Measurements from ENCODE around the gene TENM3.
"Not testable (repeated sequence)": the region's sequence is repeated elsewhere in the genome, so short reads cannot be mapped to it uniquely, and the experiment has no call there.

The TENM3 gene

DNA sequence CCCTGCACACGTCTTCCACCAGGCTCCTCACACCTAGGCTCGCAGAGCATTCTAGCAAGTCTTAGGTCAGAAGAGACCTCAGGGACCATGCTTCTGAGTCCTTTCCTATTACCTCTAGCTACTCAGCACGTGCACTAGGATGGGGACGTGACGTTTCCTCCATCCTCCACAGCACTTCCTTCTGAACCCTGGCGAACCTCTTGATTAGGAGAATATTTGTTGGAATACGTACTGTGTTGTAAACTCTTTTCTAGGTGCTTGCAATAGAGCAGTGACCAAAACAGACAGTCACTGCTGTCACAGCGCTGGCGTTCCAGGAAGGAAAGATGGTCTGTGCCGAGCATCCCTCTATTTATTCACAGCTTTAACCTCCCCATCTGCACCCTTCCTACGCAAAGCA, 12.9 kb upstream of the TENM3 start:
- DNase-seq (ENCODE audit: low read depth) = no peak
- H3K4me3 ChIP-seq (ENCODE audit: low read depth, low read length) = no peak overlapping the region
- TF ChIP-seq, protein P1, sequence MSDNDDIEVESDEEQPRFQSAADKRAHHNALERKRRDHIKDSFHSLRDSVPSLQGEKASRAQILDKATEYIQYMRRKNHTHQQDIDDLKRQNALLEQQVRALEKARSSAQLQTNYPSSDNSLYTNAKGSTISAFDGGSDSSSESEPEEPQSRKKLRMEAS (IDR thresholded peaks at IDR 0.05; ENCODE audit: low read depth, low read length) = no peak

DNA sequence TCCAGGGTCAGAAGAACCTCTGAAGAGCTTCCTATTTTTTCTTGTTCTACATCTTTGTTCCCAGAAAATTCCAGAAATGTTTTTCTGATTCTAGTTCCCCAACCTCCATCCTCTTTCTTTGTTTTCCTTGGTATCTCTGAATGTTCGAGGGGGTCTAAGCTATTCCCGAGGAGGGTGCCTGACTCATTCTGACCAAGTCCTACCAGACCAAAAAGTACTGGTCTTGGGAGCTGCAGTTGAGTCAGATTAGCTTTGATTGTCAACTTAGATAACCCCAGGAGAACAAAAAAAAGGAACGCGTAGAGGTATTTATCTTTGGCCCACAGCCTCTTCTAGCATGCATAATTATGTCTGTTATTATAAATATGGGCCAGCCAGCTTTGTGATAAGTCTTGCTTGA, 12.1 kb upstream of the TENM3 start:
- TF ChIP-seq, protein P1 (IDR thresholded peaks at IDR 0.05; ENCODE audit: low read depth, low read length) = no peak
- TF ChIP-seq MYC (IDR thresholded peaks at IDR 0.05; ENCODE audit: low read depth, low read length) (no peak), CTCF (IDR thresholded peaks at IDR 0.05; ENCODE audit: low read depth, low read length) (no peak), POLR2A (IDR thresholded peaks at IDR 0.05; ENCODE audit: extremely low read depth, insufficient read length) (no peak)
- no peak overlapping the region for H3K4me3 ChIP-seq (ENCODE audit: low read depth, low read length)
- no peak for DNase-seq (ENCODE audit: low read depth)

DNA sequence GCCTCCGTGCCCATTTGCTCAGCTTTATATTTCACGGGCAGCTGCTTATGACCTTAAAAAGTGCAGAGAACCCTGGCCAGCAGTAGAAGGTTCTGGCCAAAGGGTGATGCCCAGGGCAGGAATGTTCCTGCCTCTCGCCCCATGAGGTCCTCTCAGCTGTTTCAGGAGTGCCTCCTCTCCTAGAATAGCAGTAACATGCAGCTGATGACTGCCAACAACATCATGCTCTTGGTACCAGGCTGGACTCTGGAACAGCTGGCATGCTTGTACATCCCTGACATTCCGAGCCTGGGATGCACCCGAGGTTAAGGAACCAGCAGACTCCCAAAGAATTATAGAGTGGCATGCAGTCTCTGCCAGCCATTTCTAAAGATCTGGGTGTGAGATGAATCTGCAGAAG, 11.7 kb upstream of the TENM3 start:
- TF ChIP-seq MYC (IDR thresholded peaks at IDR 0.05; ENCODE audit: low read depth, low read length) (no peak), CTCF (IDR thresholded peaks at IDR 0.05; ENCODE audit: low read depth, low read length) (no peak), POLR2A (IDR thresholded peaks at IDR 0.05; ENCODE audit: extremely low read depth, insufficient read length) (no peak)
- TF ChIP-seq, protein P1 (IDR thresholded peaks at IDR 0.05; ENCODE audit: low read depth, low read length) = no peak
- H3K4me3 ChIP-seq (ENCODE audit: low read depth, low read length) = no peak overlapping the region
- no peak for DNase-seq (ENCODE audit: low read depth)

- TF ChIP-seq, protein P1 (IDR thresholded peaks at IDR 0.05; ENCODE audit: low read depth, low read length) = no peak
- TF ChIP-seq MYC (IDR thresholded peaks at IDR 0.05; ENCODE audit: low read depth, low read length) (no peak), CTCF (IDR thresholded peaks at IDR 0.05; ENCODE audit: low read depth, low read length) (no peak), POLR2A (IDR thresholded peaks at IDR 0.05; ENCODE audit: extremely low read depth, insufficient read length) (no peak)
- DNase-seq (ENCODE audit: low read depth) = no peak
Measured at GRCh38 chr4:182233310-182234090, 9.7 kb upstream of the TENM3 start.

GRCh38 chr4:182235021-182235795, 8.0 kb upstream of the TENM3 start:
- TF ChIP-seq POLR2A (IDR thresholded peaks at IDR 0.05; ENCODE audit: extremely low read depth, insufficient read length) (no peak), MYC (IDR thresholded peaks at IDR 0.05; ENCODE audit: low read depth, low read length) (no peak), CTCF (IDR thresholded peaks at IDR 0.05; ENCODE audit: low read depth, low read length) (no peak)
- TF ChIP-seq, protein P1 (IDR thresholded peaks at IDR 0.05; ENCODE audit: low read depth, low read length) = no peak
- H3K4me3 ChIP-seq (ENCODE audit: low read depth, low read length) = no peak overlapping the region
- no peak for DNase-seq (ENCODE audit: low read depth)

More at GRCh38 chr4:182233310-182234090, 9.7 kb upstream of the TENM3 start:
- H3K4me3 ChIP-seq (ENCODE audit: low read depth, low read length) = no peak overlapping the region

- no peak overlapping the region for H3K4me3 ChIP-seq (ENCODE audit: low read depth, low read length)
- no peak for TF ChIP-seq MYC (IDR thresholded peaks at IDR 0.05; ENCODE audit: low read depth, low read length)
- TF ChIP-seq POLR2A (IDR thresholded peaks at IDR 0.05; ENCODE audit: extremely low read depth, insufficient read length) = no peak
- TF ChIP-seq CTCF (IDR thresholded peaks at IDR 0.05; ENCODE audit: low read depth, low read length) = no peak
- TF ChIP-seq, protein P1 (IDR thresholded peaks at IDR 0.05; ENCODE audit: low read depth, low read length) = no peak
- no peak for DNase-seq (ENCODE audit: low read depth)
Measured at GRCh38 chr4:182236186-182236585, 7.0 kb upstream of the TENM3 start.

DNA sequence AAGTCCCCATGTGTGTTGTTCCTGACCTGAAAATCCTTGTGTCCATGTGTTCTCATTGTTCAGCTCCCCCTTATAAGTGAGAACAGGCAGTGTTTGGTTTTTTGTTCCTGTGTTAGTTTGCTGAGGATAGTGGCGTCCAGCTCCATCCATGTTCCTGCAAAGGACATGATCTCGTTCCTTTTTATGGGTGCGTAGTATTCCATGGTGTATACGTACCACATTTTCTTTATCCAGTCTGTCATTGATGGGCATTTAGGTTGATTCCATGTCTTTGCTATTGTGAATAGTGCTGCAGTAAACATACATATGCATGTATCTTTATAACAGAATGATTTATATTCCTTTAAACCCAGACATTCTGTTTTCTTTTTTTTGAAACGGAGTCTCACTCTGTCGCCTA, 6.2 kb upstream of the TENM3 start:
- H3K4me3 ChIP-seq (ENCODE audit: low read depth, low read length); DNase-seq (ENCODE audit: low read depth): not testable (repeated sequence)
